SU-DHL-6 (cell line): ENCODE measurements around the gene ZGLP1.

Experiments used
- H2AFZ ChIP-seq: fragments of 200-600 bp; sonication (generic); 2 replicates; pipeline ENCODE4 v1.6.1; 2014; ENCODE audit warnings: low read depth, mild to moderate bottlenecking, moderate library complexity, mixed read lengths, antibody characterized with exemption, low read length; ENCODE audit not compliant: severe bottlenecking
- H3F3A ChIP-seq: fragments of 200-600 bp; shearing (Covaris generic); 2 replicates; pipeline ENCODE4 v1.6.0; 2016; ENCODE audit warnings: antibody characterized with exemption, mild to moderate bottlenecking; ENCODE audit not compliant: insufficient read depth
- H3K27ac ChIP-seq: fragments of 200-600 bp; sonication (generic); 2 replicates; pipeline ENCODE4 v1.5.1; 2016; ENCODE audit warnings: low read depth, mild to moderate bottlenecking, low read length, moderate library complexity, mixed read lengths
- H3K27me3 ChIP-seq: fragments of 200-600 bp; sonication (generic), shearing (Covaris generic); 2 replicates; pipeline ENCODE4 v1.6.0; 2014; ENCODE audit warnings: mild to moderate bottlenecking, low read length
- H3K36me3 ChIP-seq: fragments of 200-600 bp; sonication (generic); 2 replicates; pipeline ENCODE4 v1.6.1; 2014; ENCODE audit warnings: mild to moderate bottlenecking, low read length, mixed read lengths
- H3K4me2 ChIP-seq: fragments of 300-600, 200-600 bp; shearing (Covaris generic), sonication (generic); 2 replicates; pipeline ENCODE4 v1.6.0; 2014; ENCODE audit warnings: low read length, low read depth, mild to moderate bottlenecking; ENCODE audit not compliant: poor library complexity, severe bottlenecking
- H3K4me3 ChIP-seq: fragments of 200-600 bp; sonication (generic); 2 replicates; pipeline ENCODE4 v1.5.1; 2014; ENCODE audit warnings: antibody characterized with exemption, low read length, mild to moderate bottlenecking, mixed read lengths; ENCODE audit not compliant: insufficient read depth, poor library complexity, severe bottlenecking
- H3K79me2 ChIP-seq: fragments of 200-600 bp; sonication (generic); 2 replicates; pipeline ENCODE4 v1.6.1; 2014; ENCODE audit warnings: mild to moderate bottlenecking, low read length, moderate library complexity; ENCODE audit not compliant: insufficient read depth
- H3K9ac ChIP-seq: fragments of 200-600 bp; sonication (generic); 2 replicates; pipeline ENCODE4 v1.7.0; 2014; ENCODE audit warnings: mild to moderate bottlenecking, low read length
- H3K9me2 ChIP-seq: fragments of 200-600 bp; sonication (generic); replicated peaks from 2 replicates; pipeline ENCODE4 v1.6.1; 2014; ENCODE audit warnings: low read length; ENCODE audit not compliant: insufficient read depth
- H3K9me3 ChIP-seq: fragments of 200-600 bp; sonication (generic); 2 replicates; pipeline ENCODE4 v1.6.1; 2014; ENCODE audit warnings: low read length, mixed read lengths; ENCODE audit not compliant: insufficient read depth
- H4K20me1 ChIP-seq: fragments of 200-600 bp; sonication (generic); 2 replicates; pipeline ENCODE4 v1.6.1; 2014; ENCODE audit warnings: low read depth, mild to moderate bottlenecking, antibody characterized with exemption, low read length, moderate library complexity, mixed read lengths
- EZH2phosphoT487 ChIP-seq: fragments of 200-600 bp; sonication (generic), shearing (Covaris generic); conservative IDR thresholded peaks from 2 replicates; pipeline ENCODE4 v1.6.1; 2018; ENCODE audit warnings: mild to moderate bottlenecking, antibody characterized with exemption, low read length, moderate library complexity, mixed read lengths
- TF ChIP-seq, protein P1 (sequence below): fragments of 200-600 bp; sonication (generic); IDR thresholded peaks from one replicate; pipeline ENCODE4 v1.5.1; 2017; ENCODE audit warnings: antibody characterized with exemption, mild to moderate bottlenecking, low read length, moderate library complexity; ENCODE audit not compliant: insufficient read depth, poor library complexity, severe bottlenecking

The ZGLP1 gene

DNA sequence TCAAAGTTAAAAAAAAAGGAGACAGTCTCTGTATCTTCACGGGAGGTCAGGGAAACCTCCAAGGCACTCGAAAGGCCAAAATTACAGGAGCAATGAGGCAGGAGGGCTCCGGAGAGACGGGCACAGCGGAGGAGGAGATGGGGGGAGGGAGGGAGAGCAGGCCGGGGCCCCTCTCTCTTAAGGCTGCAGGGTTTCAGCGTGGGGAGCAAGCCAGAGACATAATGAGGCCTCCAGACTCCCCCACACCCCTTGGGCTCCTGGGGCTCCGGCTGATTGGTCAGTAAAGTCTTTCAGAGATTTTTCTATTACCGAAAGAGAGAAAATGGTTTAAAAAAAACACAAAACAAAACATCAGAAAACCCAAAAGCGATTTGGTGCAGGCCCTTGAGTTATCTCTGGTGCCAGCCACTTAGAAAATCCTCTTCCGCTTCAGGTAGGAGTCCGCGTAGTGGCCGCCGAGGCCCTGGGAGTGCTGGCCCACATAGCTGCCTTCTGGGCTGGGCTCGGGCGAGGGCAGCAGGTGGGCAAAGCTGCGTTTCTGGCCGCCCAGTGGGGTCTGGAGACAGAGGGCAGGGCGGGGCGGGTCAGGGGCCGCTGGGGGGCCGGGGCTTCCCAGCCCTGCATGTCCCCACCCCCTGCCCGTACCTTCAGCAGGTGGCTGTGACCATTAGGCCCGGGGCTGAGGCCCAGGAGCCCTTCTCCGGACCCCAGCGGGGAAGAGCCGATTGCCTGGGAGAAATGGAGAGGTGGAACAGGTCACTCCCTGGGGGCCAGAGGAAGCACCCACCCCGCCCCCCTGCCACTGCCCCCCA lies 7.6 kb upstream of the ZGLP1 start:
- Histone ChIP-seq H3K36me3 (no peaks in the 10 kb centered on the region), H3K4me3 (no peak overlapping the region), H3K9me3 (no peaks in the 10 kb centered on the region), H3K27ac (no peak overlapping the region), H3K9ac (no peak overlapping the region), H2AFZ (no peak overlapping the region), H3F3A (no peaks in the 10 kb centered on the region), H3K4me2 (no peak overlapping the region), H4K20me1 (no peaks in the 10 kb centered on the region), H3K9me2 (no peaks in the 10 kb centered on the region), H3K79me2 (no peaks in the 10 kb centered on the region), H3K27me3 (no peaks in the 10 kb centered on the region)
- TF ChIP-seq EZH2phosphoT487: no peak
- TF ChIP-seq, protein P1, sequence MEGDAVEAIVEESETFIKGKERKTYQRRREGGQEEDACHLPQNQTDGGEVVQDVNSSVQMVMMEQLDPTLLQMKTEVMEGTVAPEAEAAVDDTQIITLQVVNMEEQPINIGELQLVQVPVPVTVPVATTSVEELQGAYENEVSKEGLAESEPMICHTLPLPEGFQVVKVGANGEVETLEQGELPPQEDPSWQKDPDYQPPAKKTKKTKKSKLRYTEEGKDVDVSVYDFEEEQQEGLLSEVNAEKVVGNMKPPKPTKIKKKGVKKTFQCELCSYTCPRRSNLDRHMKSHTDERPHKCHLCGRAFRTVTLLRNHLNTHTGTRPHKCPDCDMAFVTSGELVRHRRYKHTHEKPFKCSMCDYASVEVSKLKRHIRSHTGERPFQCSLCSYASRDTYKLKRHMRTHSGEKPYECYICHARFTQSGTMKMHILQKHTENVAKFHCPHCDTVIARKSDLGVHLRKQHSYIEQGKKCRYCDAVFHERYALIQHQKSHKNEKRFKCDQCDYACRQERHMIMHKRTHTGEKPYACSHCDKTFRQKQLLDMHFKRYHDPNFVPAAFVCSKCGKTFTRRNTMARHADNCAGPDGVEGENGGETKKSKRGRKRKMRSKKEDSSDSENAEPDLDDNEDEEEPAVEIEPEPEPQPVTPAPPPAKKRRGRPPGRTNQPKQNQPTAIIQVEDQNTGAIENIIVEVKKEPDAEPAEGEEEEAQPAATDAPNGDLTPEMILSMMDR: no peak

DNA sequence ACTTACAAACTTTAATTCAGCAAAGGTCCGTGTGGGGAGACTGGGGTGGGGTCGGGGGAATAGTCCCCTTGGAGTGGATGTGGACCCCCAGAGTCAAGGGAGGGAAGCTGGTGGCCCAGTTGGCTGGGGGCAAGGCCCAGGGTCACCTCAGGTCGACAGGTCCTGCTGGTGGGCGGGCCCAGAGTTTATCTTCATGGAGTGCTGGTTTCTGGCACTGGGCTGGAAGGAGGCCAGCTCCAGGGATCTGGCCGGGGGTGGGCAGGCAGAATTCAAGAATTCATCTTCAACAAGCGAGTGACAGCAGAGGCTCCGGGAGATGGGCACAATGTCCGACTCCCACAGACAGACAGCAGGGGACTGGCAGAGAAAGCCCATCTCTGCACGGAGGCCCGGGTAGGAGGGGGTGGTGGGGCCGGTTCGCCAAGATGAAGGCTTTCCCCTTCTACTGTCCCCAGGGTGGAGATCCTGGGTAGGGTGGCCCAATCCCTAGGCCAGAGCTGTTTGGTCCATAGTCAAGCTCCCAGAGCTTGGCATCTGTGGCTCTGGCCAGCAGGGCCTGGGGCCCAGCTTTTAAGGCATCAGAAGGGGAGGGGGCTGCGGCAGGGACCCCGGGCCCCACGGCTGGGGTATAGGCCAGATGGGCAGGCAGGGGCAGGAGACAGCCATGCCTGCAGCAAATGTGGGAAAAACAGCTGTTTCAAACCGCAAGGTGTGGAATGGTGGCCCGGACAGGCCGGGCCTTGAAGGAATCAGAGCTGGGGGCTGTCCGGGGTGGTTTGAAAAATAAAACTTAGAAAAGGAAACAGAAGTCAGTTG lies 6.8 kb upstream of the ZGLP1 start:
- Histone ChIP-seq H3K4me3 (peak overlapping the region; percentile 68), H3K27me3 (no peaks in the 10 kb centered on the region), H3K36me3 (no peaks in the 10 kb centered on the region), H3F3A (no peaks in the 10 kb centered on the region), H4K20me1 (no peaks in the 10 kb centered on the region), H3K79me2 (no peaks in the 10 kb centered on the region), H3K9ac (peak overlapping the region; percentile 72), H2AFZ (no peak overlapping the region), H3K9me3 (no peaks in the 10 kb centered on the region), H3K4me2 (peak overlapping the region; percentile 61), H3K27ac (0 out of 2 replicates have a peak overlapping the region, but pooled peaks have one; percentile 6), H3K9me2 (no peaks in the 10 kb centered on the region)
- TF ChIP-seq EZH2phosphoT487: no peak
- TF ChIP-seq, protein P1: no peak

DNA sequence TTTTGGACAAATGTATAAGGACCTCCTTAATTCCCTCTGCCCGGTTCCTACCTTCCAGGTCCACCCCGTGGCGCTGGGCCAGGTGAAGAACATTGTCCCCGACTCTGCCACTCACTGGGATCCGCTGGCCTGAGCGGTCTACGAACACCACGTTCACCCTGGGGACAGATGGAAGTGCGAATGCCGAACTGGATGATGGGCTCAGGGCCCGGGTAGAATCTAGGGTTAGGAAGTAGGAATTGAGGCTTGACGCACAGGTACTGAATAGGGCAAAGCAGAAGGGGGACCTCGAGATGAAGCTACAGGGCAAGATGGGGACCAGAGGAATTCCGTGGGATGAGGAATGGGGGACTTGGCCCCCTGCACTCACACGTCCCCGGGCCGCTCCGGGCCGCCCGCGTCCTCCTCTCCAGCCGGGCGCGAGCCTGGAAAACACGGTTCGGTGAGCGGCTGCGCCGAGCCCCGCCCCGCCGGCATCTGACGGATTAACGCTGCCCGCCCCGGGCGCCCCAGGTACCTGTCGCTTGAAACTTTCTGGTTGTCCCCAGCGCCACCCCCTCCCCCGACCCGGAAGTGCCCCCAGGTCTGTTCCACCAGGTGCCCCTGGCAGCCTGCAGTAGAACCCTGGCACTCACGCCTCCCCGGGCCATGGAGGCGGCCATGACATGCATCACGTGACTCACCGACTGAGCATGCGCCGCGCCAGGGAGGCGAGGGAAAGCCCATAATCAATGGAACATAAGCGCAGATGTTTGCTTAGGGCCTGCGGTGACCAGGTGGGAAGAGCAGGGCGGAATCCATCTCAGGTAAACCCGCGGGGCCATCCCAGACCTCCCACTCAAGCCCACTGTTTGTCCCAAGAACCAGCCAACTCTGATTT lies 6.0 kb upstream of the ZGLP1 start, which contains the start of gene FDX2:
Gene FDX2 (minus strand): TSS at position 681 of the 880 bp plus-strand sequence. CDS start 19 bp downstream, at position 662.
- Histone ChIP-seq H2AFZ (peak within 1 kb of the TSS; percentile 92), H3K4me2 (peak within 1 kb of the TSS; percentile 61), H3K27ac (peak within 1 kb of the TSS; percentile 27), H3K4me3 (peak within 1 kb of the TSS; percentile 68), H4K20me1 (no peaks in the 10 kb centered on the region), H3K9me3 (no peaks in the 10 kb centered on the region), H3K9me2 (no peaks in the 10 kb centered on the region), H3F3A (no peaks in the 10 kb centered on the region), H3K27me3 (no peaks in the 10 kb centered on the region), H3K79me2 (no peaks in the 10 kb centered on the region), H3K36me3 (no peaks in the 10 kb centered on the region), H3K9ac (peak within 1 kb of the TSS; percentile 72)
- TF ChIP-seq, protein P1: no peak
- TF ChIP-seq EZH2phosphoT487: no peak
